ENCODE measurements around the gene IER2. TPM values are rescaled to one million over a fixed set of nuclear protein-coding genes. Genes with fewer than 3 reads are reported as not detected.

Gene IER2
- total RNA-seq, 1 donor from 2014 or later: 21.8 TPM

GRCh38 chr19:13118424-13119193, 31.6 kb upstream of the IER2 start:
- DNase-seq (ENCODE audit: low read depth): peak; percentile 34

GRCh38 chr19:13119627-13120026, 30.6 kb upstream of the IER2 start:
- DNase-seq (ENCODE audit: low read depth): no peak

DNA sequence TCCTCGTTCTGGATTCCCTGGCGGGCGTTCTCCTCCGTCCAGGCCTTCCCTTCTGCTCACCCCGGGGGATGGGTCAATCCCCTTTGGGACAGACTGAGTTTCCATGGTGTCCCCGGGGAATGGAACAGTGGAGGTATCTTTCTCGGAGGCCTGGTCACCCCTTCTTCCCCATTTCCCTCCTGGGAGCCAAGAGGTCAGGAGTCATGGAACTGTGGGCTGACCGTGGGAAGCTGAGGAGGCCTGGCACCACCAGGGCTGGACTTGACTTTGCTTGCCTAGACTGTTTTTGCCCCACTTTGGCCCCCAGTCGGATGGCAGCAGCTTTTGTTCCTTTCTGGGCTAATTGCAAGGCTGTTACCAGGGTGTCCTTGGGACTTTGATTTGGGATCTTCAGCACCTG, 30.2 kb upstream of the IER2 start:
- DNase-seq (ENCODE audit: low read depth): no peak

GRCh38 chr19:13120817-13121216, 29.4 kb upstream of the IER2 start:
- no peak for DNase-seq (ENCODE audit: low read depth)

GRCh38 chr19:13121551-13122274, 28.5 kb upstream of the IER2 start:
- peak; percentile 34 for DNase-seq (ENCODE audit: low read depth)

- DNase-seq (ENCODE audit: low read depth): no peak
These were observed 27.8 kb upstream of the IER2 start for GRCh38 chr19:13122275-13122878.

GRCh38 chr19:13122980-13123957, 26.9 kb upstream of the IER2 start:
- no peak for DNase-seq (ENCODE audit: low read depth)

DNA sequence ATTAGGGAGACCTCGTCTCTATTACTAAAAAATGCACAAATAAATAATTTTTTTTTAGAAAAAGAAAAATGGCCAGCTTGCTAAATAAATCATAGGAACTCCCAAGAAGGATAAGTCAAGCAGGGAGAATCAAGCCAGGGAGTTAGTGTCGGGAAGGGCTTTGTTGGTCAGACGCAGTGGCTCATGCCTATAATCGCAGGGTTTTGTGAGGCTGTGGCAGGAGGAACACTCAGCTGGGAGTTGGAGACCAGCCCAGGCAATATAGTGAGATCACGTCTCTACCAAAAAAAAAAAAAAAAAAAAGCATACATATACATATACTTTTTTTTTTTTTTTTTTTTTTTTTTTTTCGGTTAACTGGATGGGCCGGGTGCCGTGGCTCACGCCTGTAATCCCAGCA, 23.2 kb upstream of the IER2 start:
- no peak for DNase-seq (ENCODE audit: low read depth)

- DNase-seq (ENCODE audit: low read depth): peak; percentile 64
These were observed 22.2 kb upstream of the IER2 start for GRCh38 chr19:13127811-13128575.

- no peak for DNase-seq (ENCODE audit: low read depth)
These were observed 21.6 kb upstream of the IER2 start for GRCh38 chr19:13128583-13128982.

- no peak for DNase-seq (ENCODE audit: low read depth)
These were observed 20.8 kb upstream of the IER2 start for GRCh38 chr19:13129384-13129783.

- DNase-seq (ENCODE audit: low read depth): no peak
These were observed 19.2 kb upstream of the IER2 start for GRCh38 chr19:13130886-13131490.

GRCh38 chr19:13132471-13133180, 17.6 kb upstream of the IER2 start:
- peak; percentile 66 for DNase-seq (ENCODE audit: low read depth)

DNA sequence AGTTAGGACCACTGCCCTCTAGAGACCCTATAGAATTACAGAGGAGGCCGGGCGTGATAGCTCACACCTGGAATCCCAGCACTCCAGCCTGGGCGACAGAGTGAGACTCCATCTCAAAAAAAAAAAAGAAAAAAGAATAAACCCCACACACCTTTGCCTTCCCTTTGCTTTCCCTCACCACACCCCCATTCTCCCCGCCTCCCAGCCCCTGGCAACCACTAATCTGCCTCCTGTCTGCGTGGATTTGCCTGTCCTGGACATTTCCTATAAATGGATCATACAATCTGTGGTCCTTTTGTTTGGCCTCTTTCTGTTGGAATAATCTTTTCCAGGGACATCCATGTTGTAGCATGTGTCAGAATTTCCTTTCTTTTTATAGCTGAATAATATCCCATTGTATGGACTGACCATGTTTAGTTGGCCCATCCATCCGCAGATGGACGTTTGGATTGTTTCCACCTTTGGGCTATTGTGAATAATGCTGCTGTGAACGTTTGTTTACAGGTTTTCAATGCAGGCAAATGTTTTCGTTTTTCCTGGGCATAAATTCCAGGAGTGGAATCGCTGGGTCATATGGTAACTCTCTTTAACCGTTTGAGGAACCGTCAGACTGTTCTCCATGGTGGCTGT, 16.9 kb upstream of the IER2 start:
- DNase-seq (ENCODE audit: low read depth): no peak

DNA sequence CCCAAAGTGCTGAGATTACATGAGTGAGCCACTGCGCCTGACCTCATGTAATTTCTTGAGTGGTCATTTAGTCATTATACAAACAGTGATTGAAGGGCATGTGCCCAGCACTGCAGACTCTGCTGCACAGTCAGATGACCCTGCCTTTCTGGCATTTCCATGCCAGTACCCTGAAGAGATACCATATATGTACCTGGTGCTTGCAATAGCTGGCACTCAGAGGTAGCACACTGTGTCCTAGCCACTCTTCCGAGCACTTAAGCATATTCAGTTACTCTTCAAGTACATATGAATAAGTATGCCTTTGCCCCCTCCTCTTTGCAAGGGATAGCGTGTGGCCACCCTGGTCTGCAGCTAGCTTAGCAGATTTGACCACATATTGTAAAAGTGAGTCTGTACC, 15.6 kb upstream of the IER2 start:
- no peak for DNase-seq (ENCODE audit: low read depth)

DNA sequence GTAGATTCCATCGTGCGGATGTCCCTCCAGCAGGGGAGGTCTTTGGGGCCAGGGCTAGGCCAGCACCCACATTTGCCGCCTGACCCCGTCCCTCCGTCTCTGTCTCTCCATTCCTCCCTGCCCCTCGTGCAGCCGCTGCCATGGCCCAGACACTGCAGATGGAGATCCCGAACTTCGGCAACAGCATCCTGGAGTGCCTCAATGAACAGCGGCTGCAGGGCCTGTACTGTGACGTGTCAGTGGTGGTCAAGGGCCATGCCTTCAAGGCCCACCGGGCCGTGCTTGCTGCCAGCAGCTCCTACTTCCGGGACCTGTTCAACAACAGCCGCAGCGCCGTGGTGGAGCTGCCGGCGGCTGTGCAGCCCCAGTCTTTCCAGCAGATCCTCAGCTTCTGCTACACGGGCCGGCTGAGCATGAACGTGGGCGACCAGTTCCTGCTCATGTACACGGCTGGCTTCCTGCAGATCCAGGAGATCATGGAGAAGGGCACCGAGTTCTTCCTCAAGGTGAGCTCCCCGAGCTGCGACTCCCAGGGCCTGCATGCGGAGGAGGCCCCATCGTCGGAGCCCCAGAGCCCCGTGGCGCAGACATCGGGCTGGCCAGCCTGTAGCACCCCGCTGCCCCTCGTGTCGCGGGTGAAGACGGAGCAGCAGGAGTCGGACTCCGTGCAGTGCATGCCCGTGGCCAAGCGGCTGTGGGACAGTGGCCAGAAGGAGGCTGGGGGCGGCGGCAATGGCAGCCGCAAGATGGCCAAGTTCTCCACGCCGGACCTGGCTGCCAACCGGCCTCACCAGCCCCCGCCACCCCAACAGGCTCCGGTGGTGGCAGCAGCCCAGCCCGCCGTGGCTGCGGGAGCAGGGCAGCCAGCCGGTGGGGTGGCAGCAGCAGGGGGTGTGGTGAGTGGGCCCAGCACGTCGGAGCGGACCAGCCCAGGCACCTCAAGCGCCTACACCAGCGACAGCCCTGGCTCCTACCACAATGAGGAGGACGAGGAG, 14.8 kb upstream of the IER2 start:
- DNase-seq (ENCODE audit: low read depth): no peak

DNA sequence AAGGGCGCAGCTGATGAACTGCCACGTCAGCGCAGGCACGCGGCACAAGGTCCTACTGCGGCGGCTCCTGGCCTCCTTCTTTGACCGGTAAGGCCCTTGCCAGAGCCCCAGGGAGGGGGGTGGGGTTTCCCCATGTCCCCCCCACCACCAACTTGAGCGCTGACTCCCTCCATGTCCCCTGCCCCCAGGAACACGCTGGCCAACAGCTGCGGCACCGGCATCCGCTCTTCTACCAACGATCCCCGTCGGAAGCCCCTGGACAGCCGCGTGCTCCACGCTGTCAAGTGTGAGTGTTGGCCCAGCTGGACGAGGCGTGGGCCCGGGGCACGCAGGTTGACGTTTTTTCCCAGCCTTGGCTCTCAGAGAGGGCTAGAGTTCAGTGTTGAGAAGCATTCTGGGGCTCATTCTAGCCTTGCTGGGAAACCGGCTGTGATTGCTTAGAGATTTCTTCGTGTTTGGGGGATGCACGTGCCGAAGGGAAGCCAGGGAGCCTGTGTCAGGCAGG, 12.9 kb upstream of the IER2 start:
- no peak for DNase-seq (ENCODE audit: low read depth)

All from myocyte (in vitro differentiated cells).